Measurements from ENCODE around the gene PNKD. TPM values are rescaled to one million over a fixed set of nuclear protein-coding genes. Genes with fewer than 3 reads are reported as not detected.

Gene PNKD
- total RNA-seq, 1 donor from 2014 or later = 45.0 TPM

- TF ChIP-seq CTCF (IDR thresholded peaks at IDR 0.05) = no peak
- H3K36me3 Mint-ChIP-seq (ENCODE audit: unreplicated experiment) = no peaks in the 10 kb centered on the region
- H3K27ac Mint-ChIP-seq (ENCODE audit: unreplicated experiment) = no peak overlapping the region
- H3K4me1 Mint-ChIP-seq (ENCODE audit: unreplicated experiment) = peaks cover 21% of the 10 kb centered on the region
- no peaks in the 10 kb centered on the region for H3K9me3 Mint-ChIP-seq (ENCODE audit: unreplicated experiment)
- DNase-seq (ENCODE audit: extremely low spot score, unreplicated experiment) = no peak
- H3K27me3 Mint-ChIP-seq (ENCODE audit: unreplicated experiment) = no peaks in the 10 kb centered on the region
- no peak overlapping the region for H3K4me3 Mint-ChIP-seq (ENCODE audit: unreplicated experiment)
Observed at GRCh38 chr2:218393750-218394290, 123.5 kb downstream of the PNKD start.

- DNase-seq (ENCODE audit: extremely low spot score, unreplicated experiment) = no peak
- no peaks in the 10 kb centered on the region for H3K27me3 Mint-ChIP-seq (ENCODE audit: unreplicated experiment)
- H3K4me1 Mint-ChIP-seq (ENCODE audit: unreplicated experiment) = peaks cover 24% of the 10 kb centered on the region
- TF ChIP-seq CTCF (IDR thresholded peaks at IDR 0.05) = no peak
- peak overlapping the region; percentile 10 for H3K27ac Mint-ChIP-seq (ENCODE audit: unreplicated experiment)
- H3K4me3 Mint-ChIP-seq (ENCODE audit: unreplicated experiment) = no peak overlapping the region
- H3K9me3 Mint-ChIP-seq (ENCODE audit: unreplicated experiment) = no peaks in the 10 kb centered on the region
- H3K36me3 Mint-ChIP-seq (ENCODE audit: unreplicated experiment) = no peaks in the 10 kb centered on the region
Observed at GRCh38 chr2:218394298-218395089, 124.2 kb downstream of the PNKD start.

GRCh38 chr2:218395090-218395444 lies 124.7 kb downstream of the PNKD start:
- Mint-ChIP-seq H3K27ac (ENCODE audit: unreplicated experiment) (peak overlapping the region; percentile 10), H3K36me3 (ENCODE audit: unreplicated experiment) (no peaks in the 10 kb centered on the region), H3K27me3 (ENCODE audit: unreplicated experiment) (no peaks in the 10 kb centered on the region), H3K4me1 (ENCODE audit: unreplicated experiment) (peaks cover 24% of the 10 kb centered on the region), H3K4me3 (ENCODE audit: unreplicated experiment) (no peak overlapping the region), H3K9me3 (ENCODE audit: unreplicated experiment) (no peaks in the 10 kb centered on the region)
- TF ChIP-seq CTCF (IDR thresholded peaks at IDR 0.05) = no peak
- no peak for DNase-seq (ENCODE audit: extremely low spot score, unreplicated experiment)

GRCh38 chr2:218395456-218395825 lies 125.1 kb downstream of the PNKD start:
- H3K27me3 Mint-ChIP-seq (ENCODE audit: unreplicated experiment) = no peaks in the 10 kb centered on the region
- H3K4me3 Mint-ChIP-seq (ENCODE audit: unreplicated experiment) = peak overlapping the region; percentile 82
- peaks cover 24% of the 10 kb centered on the region for H3K4me1 Mint-ChIP-seq (ENCODE audit: unreplicated experiment)
- no peak for DNase-seq (ENCODE audit: extremely low spot score, unreplicated experiment)
- no peak for TF ChIP-seq CTCF (IDR thresholded peaks at IDR 0.05)
- H3K36me3 Mint-ChIP-seq (ENCODE audit: unreplicated experiment) = no peaks in the 10 kb centered on the region
- H3K9me3 Mint-ChIP-seq (ENCODE audit: unreplicated experiment) = no peaks in the 10 kb centered on the region
- H3K27ac Mint-ChIP-seq (ENCODE audit: unreplicated experiment) = peak overlapping the region; percentile 93

- H3K9me3 Mint-ChIP-seq (ENCODE audit: unreplicated experiment) = no peaks in the 10 kb centered on the region
- peak overlapping the region; percentile 88 for H3K4me3 Mint-ChIP-seq (ENCODE audit: unreplicated experiment)
- peak; percentile 98 for TF ChIP-seq CTCF (IDR thresholded peaks at IDR 0.05)
- no peaks in the 10 kb centered on the region for H3K36me3 Mint-ChIP-seq (ENCODE audit: unreplicated experiment)
- peaks cover 24% of the 10 kb centered on the region for H3K4me1 Mint-ChIP-seq (ENCODE audit: unreplicated experiment)
- H3K27ac Mint-ChIP-seq (ENCODE audit: unreplicated experiment) = peak overlapping the region; percentile 99
- peak; percentile 98 for DNase-seq (ENCODE audit: extremely low spot score, unreplicated experiment)
- H3K27me3 Mint-ChIP-seq (ENCODE audit: unreplicated experiment) = no peaks in the 10 kb centered on the region
Observed at GRCh38 chr2:218395826-218396687, 125.7 kb downstream of the PNKD start.
